Measurements from ENCODE around the gene KCNH1. TPM values are rescaled to one million over a fixed set of nuclear protein-coding genes. Genes with fewer than 3 reads are reported as not detected.

The KCNH1 gene
- total and polyA plus RNA-seq, 9 of the 15 experiments (the other 6 are each of a cell fraction or from before 2014, with no cell fraction given): not detected

- Histone ChIP-seq H3K27ac (ENCODE audit: extremely low read depth, low read depth, low read length) (no peak overlapping the region), H4K20me1 (replicated peaks; ENCODE audit: control insufficient read depth, insufficient read depth, low read length) (no peaks in the 10 kb centered on the region), H3K4me1 (replicated peaks in 1 of 2; ENCODE audit: control insufficient read depth in 2 of 2, insufficient read depth in 2 of 2, low read length in 2 of 2) (no peaks in the 10 kb centered on the region), H3K36me3 (ENCODE audit: control insufficient read depth, insufficient read depth, low read length) (no peaks in the 10 kb centered on the region), H2AFZ (ENCODE audit: low read depth, low read length) (no peak overlapping the region), H3K9me1 (ENCODE audit: control insufficient read depth, insufficient read depth, low read length) (no peaks in the 10 kb centered on the region), H3K9me3 (replicated peaks; ENCODE audit: control insufficient read depth, insufficient read depth, low read depth, low read length) (no peaks in the 10 kb centered on the region), H3K4me3 (no peak overlapping the region), H3K27me3 (ENCODE audit: control insufficient read depth in 2 of 2, insufficient read depth in 2 of 2, low read length in 2 of 2) (peaks cover 0 to under 1% of the 10 kb centered on the region in 2 experiments; a peak in 3 of 5 replicates), H3K79me2 (ENCODE audit: control insufficient read depth, insufficient read depth, low read length) (no peaks in the 10 kb centered on the region), H3K4me2 (ENCODE audit: insufficient read depth, low read length) (no peak overlapping the region), H3K9ac (ENCODE audit: insufficient read depth in 1 of 2, low read depth in 2 of 2, low read length in 2 of 2) (no peak overlapping the region)
- ATAC-seq: no peak
- no peak for TF ChIP-seq SMC3 (conservative IDR thresholded peaks at IDR 0.05; ENCODE audit: insufficient read depth, low read depth, low read length)
- no peak for TF ChIP-seq NFRKB (IDR thresholded peaks at IDR 0.05; ENCODE audit: low read depth)
- no peak for FAIRE-seq
- POLR2A ChIA-PET: no interaction called here
- WGBS (ENCODE audit: insufficient coverage, low coverage, missing lambda C conversion rate): 2% methylated on average over 2 of the region's 2 CpGs
- in situ Hi-C loops (cut with MboI): no loop called here
- DNase-seq (ENCODE audit: extremely low read depth in 1 of 4, low spot score in 3 of 4): no peak
- no TSS peak for BruUV-seq (replicated peaks)
- CTCF ChIA-PET (ENCODE audit: low intra/inter-chr PET ratio): no interaction called here
- intact Hi-C loops (cut with micrococcal nuclease): no loop called here
Measured at GRCh38 chr1:210703593-210703992, 430.4 kb downstream of the KCNH1 start.

- 0% methylated on average over 2 of the region's 2 CpGs for WGBS (ENCODE audit: insufficient coverage, low coverage, missing lambda C conversion rate)
- H3K4me2 ChIP-seq (ENCODE audit: insufficient read depth, low read length): no peak overlapping the region
- H3K9ac ChIP-seq (ENCODE audit: insufficient read depth in 1 of 2, low read depth in 2 of 2, low read length in 2 of 2): no peak overlapping the region
- in situ Hi-C loops (cut with MboI): no loop called here
- POLR2A ChIA-PET: no interaction called here
- CTCF ChIA-PET (ENCODE audit: low intra/inter-chr PET ratio): no interaction called here
- H3K79me2 ChIP-seq (ENCODE audit: control insufficient read depth, insufficient read depth, low read length): no peaks in the 10 kb centered on the region
- H3K9me1 ChIP-seq (ENCODE audit: control insufficient read depth, insufficient read depth, low read length): no peaks in the 10 kb centered on the region
- intact Hi-C loops (cut with micrococcal nuclease): no loop called here
- FAIRE-seq: no peak
- H3K9me3 ChIP-seq (replicated peaks; ENCODE audit: control insufficient read depth, insufficient read depth, low read depth, low read length): no peaks in the 10 kb centered on the region
- H3K27me3 ChIP-seq (ENCODE audit: control insufficient read depth in 2 of 2, insufficient read depth in 2 of 2, low read length in 2 of 2): no peaks in the 10 kb centered on the region; a peak in 1 of 5 replicates
- H3K4me3 ChIP-seq: no peak overlapping the region
- H4K20me1 ChIP-seq (replicated peaks; ENCODE audit: control insufficient read depth, insufficient read depth, low read length): 0 out of 2 replicates have a peak, but pooled peaks cover 1% of the 10 kb centered on the region
- H3K27ac ChIP-seq (ENCODE audit: extremely low read depth, low read depth, low read length): no peak overlapping the region
- DNase-seq (ENCODE audit: extremely low read depth in 1 of 4, low spot score in 3 of 4): no peak
- H3K36me3 ChIP-seq (ENCODE audit: control insufficient read depth, insufficient read depth, low read length): no peaks in the 10 kb centered on the region
- no peak overlapping the region for H2AFZ ChIP-seq (ENCODE audit: low read depth, low read length)
- ATAC-seq: no peak
- H3K4me1 ChIP-seq (replicated peaks in 1 of 2; ENCODE audit: control insufficient read depth in 2 of 2, insufficient read depth in 2 of 2, low read length in 2 of 2): no peaks in the 10 kb centered on the region
- no TSS peak for BruUV-seq (replicated peaks)
- TF ChIP-seq CHD4 (IDR thresholded peaks at IDR 0.05; ENCODE audit: insufficient read depth, insufficient replicate concordance, low read depth, low read length, poor library complexity, severe bottlenecking) (no peak), NR2C1 (IDR thresholded peaks at IDR 0.05) (no peak), NR2C1 (tag; IDR thresholded peaks at IDR 0.05) (no peak), HNRNPH1 (optimal IDR thresholded peaks at IDR 0.05; ENCODE audit: low read depth, low read length) (no peak), SAFB (IDR thresholded peaks at IDR 0.05; ENCODE audit: borderline replicate concordance, low read depth, low read length) (no peak), MTA3 (IDR thresholded peaks at IDR 0.05; ENCODE audit: borderline replicate concordance) (no peak), SMARCA5 (IDR thresholded peaks at IDR 0.05) (no peak), MCM2 (IDR thresholded peaks at IDR 0.05; ENCODE audit: low read depth) (no peak), RUNX1 (IDR thresholded peaks at IDR 0.05; ENCODE audit: low read depth) (no peak), XRCC5 (IDR thresholded peaks at IDR 0.05; ENCODE audit: low read depth, low read length) (no peak), RAD51 (IDR thresholded peaks at IDR 0.05; ENCODE audit: borderline replicate concordance, low read depth) (no peak), ZNF395 (CRISPR knock-in tag; IDR thresholded peaks at IDR 0.05) (no peak), NELFE (IDR thresholded peaks at IDR 0.05; ENCODE audit: insufficient read depth, insufficient read length) (no peak), ZNF12 (CRISPR knock-in tag; IDR thresholded peaks at IDR 0.05) (no peak)
Measured at GRCh38 chr1:210702506-210702905, 431.4 kb downstream of the KCNH1 start.
